Heart right ventricle (tissue), 16 donors: ENCODE results near the gene COPS6. TPM values are rescaled to one million over a fixed set of nuclear protein-coding genes. Genes with fewer than 3 reads are reported as not detected.

Experiments
- ATAC-seq, 8 donors: fragments of 200-7000 bp; cut with Tn5 transposase; one replicate each; pipeline ENCODE4 v1.9.1; 2020; ENCODE audit warnings: mild to moderate bottlenecking in 8 of 8, moderate library complexity in 8 of 8, moderate number of reproducible peaks in 1 of 8
- DNase-seq, 2 donors: peaks; one replicate each; pipeline ENCODE4 v3.0.0-alpha.2; 2020
- H3K27ac ChIP-seq, 10 donors: fragments of 200-600 bp; sonication (generic) in 2 of 10; one replicate each; pipeline versions ENCODE4 v1.5.0 to v1.8.0; 2020 to 2022; ENCODE audit warnings: mild to moderate bottlenecking in 3 of 10
- H3K27me3 ChIP-seq, 7 donors: fragments of 200-600 bp; one replicate each; pipeline ENCODE4 v1.8.0; 2021 to 2022; ENCODE audit warnings: mild to moderate bottlenecking in 2 of 7
- H3K36me3 ChIP-seq, 9 donors: fragments of 200-600 bp; sonication (generic) in 1 of 9; one replicate each; pipeline versions ENCODE4 v1.5.0 to v1.8.0; 2020 to 2022; ENCODE audit warnings: mild to moderate bottlenecking in 2 of 9
- H3K4me1 ChIP-seq, 9 donors: fragments of 200-600 bp; sonication (generic) in 1 of 9; one replicate each; pipeline versions ENCODE4 v1.5.0 to v1.8.0; 2020 to 2022; ENCODE audit warnings: mild to moderate bottlenecking in 4 of 9
- H3K4me3 ChIP-seq, 10 donors: fragments of 200-600 bp; sonication (generic) in 2 of 10; one replicate each; pipeline versions ENCODE4 v1.5.0 to v1.8.0; 2020 to 2022; ENCODE audit warnings: mild to moderate bottlenecking in 7 of 10, moderate library complexity in 2 of 10
- H3K9me3 ChIP-seq, 11 donors: fragments of 200-600 bp in 10 of 11; sonication (generic) in 2 of 11; one replicate each; pipeline versions ENCODE4 v1.5.0 to v1.8.0; 2013 to 2022; ENCODE audit warnings: mild to moderate bottlenecking in 2 of 11, control low read depth in 1 of 11, moderate library complexity in 1 of 11
- WGBS, 2 donors: extraction: QIAGEN DNeasy Blood & Tissue Kit; methylation state at CpG; one replicate each; pipeline ENCODE4 v1.1.7; 2013; ENCODE audit warnings: inconsistent platforms in 1 of 2; 5-methylcytosine and 5-hydroxymethylcytosine counted together
- intact Hi-C, 10 donors: fragments of 100-400 bp; cut with DNase I; formaldehyde crosslinking; loops; one replicate each; pipeline versions ENCODE4 v1.11.1 to v1.14.2; 2022
- polyA plus RNA-seq, 2 donors: library from polyadenylated mRNA; stranded (reverse); fragments of 200-250 nt; gene quantifications; one replicate each; pipeline ENCODE4 v1.2.3, GENCODE V29; 2013
- total RNA-seq, 10 donors: library from RNA; stranded (reverse); fragmentation: NEBNext Ultra II Directional in 3 of 10; extraction: Animal tissue kit (Norgen Biotek cat#: 25700) in 3 of 10; gene quantifications; one replicate each; pipeline versions ENCODE4 v1.2.1 to v1.2.4, GENCODE V29; 2021 to 2023
- TF ChIP-seq, protein P1 (sequence below), 9 donors: fragments of 200-600 bp; sonication (generic) in 2 of 9; IDR thresholded peaks; one replicate each; pipeline versions ENCODE4 v1.5.0 to v1.8.0; 2021 to 2022; ENCODE audit warnings: antibody characterized with exemption in 9 of 9, mild to moderate bottlenecking in 5 of 9, moderate library complexity in 1 of 9
- donor health status: Arrhythmogenic right ventricular cardiomyopathy.
- donor health status: ischemic (EF 13 %, LVEDD 7.1; RV severe dilation, severe dysfunction).
- donor health status: healthy with polysubstance abuse.
- donor health status: DM: no; HTN: yes; CAD: no.
- donor health status: DM: no; HTN: no; CAD: no.
- donor health status: ischemic (EF 25% LVEDD 6.9; RV normal size, moderate dysfunction).
- donor health status: ischemic (EF 25% LVEDD 5.7; RV mildly dilated, moderate dysfunction).
- donor health status: healthy.
- donor health status: DM: yes; HTN: yes; CAD: no.
- donor health status: Ischemic cardiomyopathy.
- donor health status: ischemic (EF 35%, LVEDD 5.7; RV mildly dilated, moderate dysfunction).
- donor health status: nonischemic (EF 11% LVEDD 7.7; RV severe dilation, severe dysfunction).
- donor health status: DM: yes; HTN: yes; CAD: no.
- donor health status: PGD.
- donor health status: ischemic (EF 29% LVEDD 5.4; RV normal size, mild dysfunction).
- donor health status: nonischemic (EF 23%, LVEDD 6.1; RV moderate dilation, normal function).

Gene COPS6
- total and polyA plus RNA-seq, 12 donors: 106 to 135 (median 116) TPM

DNA sequence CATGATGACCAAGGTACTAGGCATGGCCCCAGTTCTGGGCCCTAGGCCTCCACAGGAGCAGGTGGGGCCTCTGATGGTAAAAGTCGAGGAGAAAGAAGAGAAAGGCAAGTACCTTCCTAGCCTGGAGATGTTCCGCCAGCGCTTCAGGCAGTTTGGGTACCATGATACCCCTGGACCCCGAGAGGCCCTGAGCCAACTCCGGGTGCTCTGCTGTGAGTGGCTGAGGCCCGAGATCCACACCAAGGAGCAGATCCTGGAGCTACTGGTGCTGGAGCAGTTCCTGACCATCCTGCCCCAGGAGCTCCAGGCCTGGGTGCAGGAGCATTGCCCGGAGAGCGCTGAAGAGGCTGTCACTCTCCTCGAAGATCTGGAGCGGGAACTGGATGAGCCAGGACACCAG is 31.8 kb upstream of the COPS6 start:
- intact Hi-C loops: loop anchor here in 6 of 10 donors (5.0 to 10.0 kb wide), 4 partner anchors 62 to 145 kb away; partner anchors contain the start of genes TRIM4 (in 2 of the 6) and GJC3 (in 1 of the 6)
- TF ChIP-seq, protein P1, sequence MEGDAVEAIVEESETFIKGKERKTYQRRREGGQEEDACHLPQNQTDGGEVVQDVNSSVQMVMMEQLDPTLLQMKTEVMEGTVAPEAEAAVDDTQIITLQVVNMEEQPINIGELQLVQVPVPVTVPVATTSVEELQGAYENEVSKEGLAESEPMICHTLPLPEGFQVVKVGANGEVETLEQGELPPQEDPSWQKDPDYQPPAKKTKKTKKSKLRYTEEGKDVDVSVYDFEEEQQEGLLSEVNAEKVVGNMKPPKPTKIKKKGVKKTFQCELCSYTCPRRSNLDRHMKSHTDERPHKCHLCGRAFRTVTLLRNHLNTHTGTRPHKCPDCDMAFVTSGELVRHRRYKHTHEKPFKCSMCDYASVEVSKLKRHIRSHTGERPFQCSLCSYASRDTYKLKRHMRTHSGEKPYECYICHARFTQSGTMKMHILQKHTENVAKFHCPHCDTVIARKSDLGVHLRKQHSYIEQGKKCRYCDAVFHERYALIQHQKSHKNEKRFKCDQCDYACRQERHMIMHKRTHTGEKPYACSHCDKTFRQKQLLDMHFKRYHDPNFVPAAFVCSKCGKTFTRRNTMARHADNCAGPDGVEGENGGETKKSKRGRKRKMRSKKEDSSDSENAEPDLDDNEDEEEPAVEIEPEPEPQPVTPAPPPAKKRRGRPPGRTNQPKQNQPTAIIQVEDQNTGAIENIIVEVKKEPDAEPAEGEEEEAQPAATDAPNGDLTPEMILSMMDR (IDR thresholded peaks at IDR 0.05): no peak
- DNase-seq: no peak
- no peak for ATAC-seq
- Histone ChIP-seq H3K27ac (no peak overlapping the region), H3K4me1 (peaks cover 0 to 8% (median 0%) of the 10 kb centered on the region in 9 donors), H3K27me3 (no peaks in the 10 kb centered on the region), H3K9me3 (no peaks in the 10 kb centered on the region), H3K36me3 (peaks cover 0 to 69% (median 22%) of the 10 kb centered on the region in 9 donors), H3K4me3 (no peak overlapping the region)
- WGBS, 2 donors: 96 to 97% methylated on average over 10 of the region's 10 CpGs

DNA sequence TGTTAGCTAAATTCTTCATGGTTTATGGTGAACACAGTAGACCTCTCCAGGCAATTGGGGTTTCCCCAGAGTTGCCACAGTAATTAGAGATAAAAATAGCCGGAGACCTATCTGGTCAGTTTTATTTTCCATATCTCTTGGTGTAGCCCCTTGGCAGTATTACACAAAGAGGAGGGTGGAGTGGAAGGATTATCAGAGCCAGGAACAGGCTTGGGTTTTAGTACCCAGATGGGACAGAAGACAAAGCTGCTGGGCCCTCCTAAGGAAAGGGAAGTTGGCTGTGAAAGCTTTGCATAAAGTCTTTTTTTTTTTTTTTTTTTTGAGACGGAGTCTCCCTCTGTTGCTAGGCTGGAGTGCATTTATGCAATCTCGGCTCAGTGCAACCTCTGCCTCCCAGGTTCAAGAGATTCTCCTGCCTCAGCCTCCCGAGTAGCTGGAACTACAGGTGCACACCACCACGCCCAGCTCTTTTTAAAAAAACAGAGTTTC is 29.5 kb upstream of the COPS6 start:
- Histone ChIP-seq H3K27me3 (no peaks in the 10 kb centered on the region), H3K9me3 (no peaks in the 10 kb centered on the region), H3K27ac (no peak overlapping the region), H3K4me3 (no peak overlapping the region), H3K4me1 (no peaks in the 10 kb centered on the region), H3K36me3 (peaks cover 0 to 84% (median 38%) of the 10 kb centered on the region in 9 donors)
- TF ChIP-seq, protein P1 (IDR thresholded peaks at IDR 0.05): no peak
- ATAC-seq: no peak
- no peak for DNase-seq
- intact Hi-C loops: loop anchor here in 7 of 10 donors (2.0 to 10.0 kb wide), 5 partner anchors 46 to 147 kb away; partner anchors contain the start of genes TRIM4 (in 2 of the 7) and GJC3 (in 1 of the 7)
- 82 to 88% methylated on average over 4 to 5 of the region's 5 CpGs for WGBS, 2 donors

GRCh38 chr7:100061518-100062193 is 27.1 kb upstream of the COPS6 start:
- H3K36me3 ChIP-seq: peaks cover 0 to 90% (median 39%) of the 10 kb centered on the region in 9 donors
- WGBS, 2 donors: 90 to 93% methylated on average over 11 of the region's 11 CpGs

GRCh38 chr7:100063376-100063775 is 25.4 kb upstream of the COPS6 start:
- H3K4me1 ChIP-seq: peaks cover 0 to 15% (median 12%) of the 10 kb centered on the region in 9 donors
- ATAC-seq: no peak
- 86 to 96% methylated on average over 4 of the region's 4 CpGs for WGBS, 2 donors
- DNase-seq: no peak
- no peak overlapping the region for H3K4me3 ChIP-seq
- H3K9me3 ChIP-seq: no peaks in the 10 kb centered on the region
- peaks cover 0 to 83% (median 25%) of the 10 kb centered on the region in 9 donors for H3K36me3 ChIP-seq
- H3K27ac ChIP-seq: no peak overlapping the region
- intact Hi-C loops: no loop called here
- no peaks in the 10 kb centered on the region for H3K27me3 ChIP-seq
- TF ChIP-seq, protein P1 (IDR thresholded peaks at IDR 0.05): no peak

More at GRCh38 chr7:100061518-100062193, 27.1 kb upstream of the COPS6 start:
- Histone ChIP-seq H3K4me3 (no peak overlapping the region), H3K9me3 (no peaks in the 10 kb centered on the region), H3K27ac (no peak overlapping the region), H3K4me1 (peaks cover 0 to 15% (median 12%) of the 10 kb centered on the region in 9 donors), H3K27me3 (no peaks in the 10 kb centered on the region)
- intact Hi-C loops: no loop called here
- DNase-seq (no peak), ATAC-seq (no peak)
- TF ChIP-seq, protein P1 (IDR thresholded peaks at IDR 0.05): no peak
